ENCODE results near the gene CT45A9.
"Not testable (repeated sequence)": the region's sequence is repeated elsewhere in the genome, so short reads cannot be mapped to it uniquely, and the experiment has no call there.

The CT45A9 gene, protein sequence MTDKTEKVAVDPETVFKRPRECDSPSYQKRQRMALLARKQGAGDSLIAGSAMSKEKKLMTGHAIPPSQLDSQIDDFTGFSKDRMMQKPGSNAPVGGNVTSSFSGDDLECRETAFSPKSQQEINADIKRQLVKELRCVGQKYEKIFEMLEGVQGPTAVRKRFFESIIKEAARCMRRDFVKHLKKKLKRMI

DNA sequence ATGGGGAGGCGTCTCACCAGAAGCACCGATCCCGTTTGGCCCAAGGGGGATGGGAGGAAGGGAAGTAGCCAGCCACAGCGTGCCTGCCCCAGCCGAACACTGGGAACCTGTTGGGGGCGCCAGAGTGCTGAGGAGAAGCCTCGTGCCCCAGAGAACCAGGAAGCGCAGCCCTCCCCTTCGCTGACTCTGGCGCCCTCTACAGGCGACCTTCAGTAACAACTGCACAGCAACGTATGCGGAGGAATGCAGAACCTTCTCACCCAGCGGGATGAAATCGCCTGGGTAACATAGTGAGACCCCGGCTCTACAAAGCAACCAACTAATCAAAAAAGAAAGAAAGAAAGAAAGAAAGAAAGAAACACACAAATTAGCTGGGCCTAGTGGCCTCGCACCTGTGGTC is at the start of gene CT45A9:
TSS of gene CT45A9 (minus strand) at position 101 of the 400 bp plus-strand sequence. CDS start 3,751 bp downstream, outside the sequence.
- FAIRE-seq, result not testable (repeated sequence)

DNA sequence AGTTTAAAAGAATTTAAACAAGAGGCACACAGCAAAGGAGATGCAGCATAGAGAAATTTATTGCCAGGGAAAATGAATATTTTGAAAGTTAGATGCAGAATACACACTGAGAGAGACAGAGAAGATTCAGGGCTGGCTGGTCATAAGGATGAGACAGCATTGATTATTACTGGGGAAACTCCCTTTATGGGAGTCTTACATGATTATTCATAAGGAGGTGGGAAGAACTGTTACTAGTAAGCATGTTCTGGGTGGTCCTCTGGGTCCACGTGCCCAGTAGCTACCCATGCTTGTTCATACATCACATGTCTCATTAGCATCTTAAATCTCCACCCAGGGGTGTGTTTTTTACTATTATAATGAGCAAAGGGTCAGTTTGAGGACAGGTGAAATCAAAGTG is 48.9 kb upstream of the CT45A9 start:
- not testable (repeated sequence) for FAIRE-seq

DNA sequence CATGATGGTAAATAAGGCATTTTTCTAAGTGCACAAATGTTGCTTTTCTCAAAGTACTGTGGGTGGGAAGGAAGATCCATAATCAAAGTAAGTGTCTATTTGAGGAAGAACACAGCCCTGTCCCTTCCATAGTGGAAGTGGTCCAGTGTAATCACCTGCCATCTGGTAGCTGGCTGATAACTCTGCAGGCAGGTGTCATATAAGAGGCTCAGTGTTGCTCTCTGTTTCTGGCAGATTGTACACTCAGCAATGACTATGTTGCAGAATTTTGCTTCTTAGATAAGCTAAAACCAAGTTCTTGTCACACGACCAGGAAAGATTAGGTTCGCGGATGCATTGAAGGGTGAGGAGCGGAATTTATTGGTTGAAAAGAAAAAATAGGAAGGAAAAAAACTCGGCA is 42.8 kb upstream of the CT45A9 start:
- no peak for FAIRE-seq

DNA sequence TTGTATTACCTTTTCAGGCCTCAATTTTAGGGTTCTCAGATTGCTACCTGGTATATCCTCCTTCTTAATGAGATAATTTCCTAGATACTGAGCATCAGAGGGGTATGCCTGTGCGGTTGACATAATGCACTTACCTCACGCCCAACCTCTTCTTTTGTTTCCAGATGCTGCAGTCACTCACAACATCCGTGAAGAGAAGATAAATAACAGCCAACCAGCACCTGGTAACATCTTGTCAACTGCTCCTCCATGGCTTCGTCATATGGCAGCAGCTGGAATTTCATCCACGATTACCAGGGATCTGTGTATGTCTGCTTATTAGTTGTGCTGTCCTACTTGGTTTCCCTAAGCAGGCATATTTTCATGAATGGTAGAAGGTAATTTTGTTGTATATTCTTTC is 38.6 kb upstream of the CT45A9 start:
- FAIRE-seq, result no peak

DNA sequence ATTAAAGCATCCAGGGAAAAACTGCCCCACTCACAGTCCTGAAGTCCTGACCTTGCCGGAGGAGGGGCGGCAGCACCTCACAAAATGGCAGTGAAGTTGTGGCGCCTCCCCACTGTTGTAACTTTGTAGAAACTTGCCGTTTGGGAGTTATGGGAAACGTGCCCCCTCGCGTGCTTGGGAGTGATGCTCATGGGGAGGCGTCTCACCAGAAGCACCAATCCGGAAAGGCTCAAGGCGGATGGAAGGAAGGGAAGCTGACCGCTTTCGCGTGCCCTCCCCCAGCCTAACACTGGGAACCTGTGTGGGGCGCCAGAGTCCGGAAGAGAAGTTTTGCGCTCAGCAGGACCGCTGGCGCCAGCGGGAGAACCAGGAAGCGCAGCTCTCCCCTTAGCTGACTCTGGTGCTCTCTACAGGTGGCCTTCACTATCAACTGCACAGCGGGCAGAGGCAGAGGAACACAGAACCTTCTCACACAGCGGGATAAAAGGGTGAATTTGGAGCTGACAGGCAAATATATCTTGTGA is 21.7 kb upstream of the CT45A9 start, which contains the start of the genes CT45A10 and SAGE1:
TSS of gene CT45A10 (minus strand) at position 151 of the 524 bp plus-strand sequence. CDS start 8,100 bp downstream, outside the sequence.
TSS of gene SAGE1 (plus strand) at position 423 of the 524 bp plus-strand sequence. CDS start 2,527 bp downstream, outside the sequence.
- no peak for FAIRE-seq

DNA sequence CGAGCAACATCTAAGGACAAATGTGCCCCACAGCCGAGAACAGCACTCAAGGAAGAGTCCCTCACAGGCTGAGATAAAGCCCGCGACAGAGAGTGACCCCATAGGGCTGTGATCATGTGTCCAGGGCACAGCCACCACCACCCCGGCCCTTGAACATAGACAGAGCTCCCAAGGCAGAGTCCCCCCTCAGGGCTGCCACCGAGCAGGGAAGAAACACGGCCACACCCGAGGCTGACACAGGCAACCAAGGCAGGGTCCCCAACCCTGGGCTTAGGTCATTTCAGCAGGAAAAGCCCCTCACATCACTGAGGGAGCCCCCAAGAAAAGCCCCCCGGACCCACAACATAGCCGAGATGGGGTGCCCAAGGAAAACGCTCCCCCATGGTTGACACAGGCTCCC is 21.2 kb upstream of the CT45A9 start:
- no peak for FAIRE-seq

DNA sequence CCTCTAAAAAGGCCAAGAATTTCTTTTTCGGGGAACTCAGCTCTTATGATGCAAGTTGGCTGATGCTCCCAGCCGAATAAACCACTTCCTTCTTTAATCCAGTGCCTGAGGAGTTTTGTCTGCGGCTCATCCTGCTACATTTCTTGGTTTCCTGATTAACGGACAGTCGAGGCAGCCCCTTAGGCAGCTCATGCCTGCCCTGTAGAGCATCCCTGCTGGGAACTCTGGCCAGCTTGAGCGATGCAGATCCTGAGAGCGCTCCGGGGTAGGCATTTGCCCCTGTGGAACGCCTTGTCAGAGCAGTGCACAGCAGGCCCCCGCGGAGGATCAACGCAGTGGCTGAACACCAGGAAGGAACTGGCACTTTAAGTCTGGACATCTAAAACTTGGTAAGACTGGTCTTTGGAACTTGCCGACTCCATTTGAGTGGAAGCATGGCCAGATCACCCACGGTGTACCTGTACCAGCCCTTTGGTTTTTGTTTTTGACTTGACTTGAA is 18.5 kb upstream of the CT45A9 start:
- no peak for FAIRE-seq

DNA sequence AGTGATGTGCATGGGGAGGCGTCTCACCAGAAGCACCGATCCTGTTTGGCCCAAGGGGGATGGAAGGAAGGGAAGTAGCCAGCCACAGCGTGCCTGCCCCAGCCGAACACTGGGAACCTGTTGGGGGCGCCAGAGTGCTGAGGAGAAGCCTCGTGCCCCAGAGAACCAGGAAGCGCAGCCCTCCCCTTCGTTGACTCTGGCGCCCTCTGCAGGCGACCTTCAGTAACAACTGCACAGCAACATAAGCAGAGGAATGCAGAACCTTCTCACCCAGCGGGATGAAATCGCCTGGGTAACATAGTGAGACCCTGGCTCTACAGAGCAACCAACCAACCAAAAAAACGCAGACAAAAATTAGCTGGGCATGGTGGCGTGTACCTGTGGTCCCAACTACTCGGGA is 17.4 kb upstream of the CT45A9 start:
- not testable (repeated sequence) for FAIRE-seq

DNA sequence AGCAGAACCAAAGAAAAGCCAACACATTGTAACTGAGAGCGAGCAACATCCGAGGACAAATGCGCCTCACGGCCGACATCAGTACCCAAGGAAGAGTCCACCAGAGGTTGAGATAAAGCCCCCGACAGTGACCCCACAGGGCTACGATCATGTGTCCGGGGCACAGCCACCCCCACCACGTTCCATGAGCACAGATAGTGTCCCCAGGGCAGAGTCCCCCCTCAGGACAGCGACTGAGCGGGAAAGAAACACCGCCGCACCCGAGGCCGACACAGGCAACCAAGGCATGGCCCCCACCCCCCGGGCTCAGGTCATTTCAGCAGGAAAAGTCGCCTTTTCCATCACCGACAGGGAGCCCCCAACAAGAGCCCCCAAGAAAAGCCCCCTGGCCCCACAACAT is 16.6 kb upstream of the CT45A9 start:
- not testable (repeated sequence) for FAIRE-seq

DNA sequence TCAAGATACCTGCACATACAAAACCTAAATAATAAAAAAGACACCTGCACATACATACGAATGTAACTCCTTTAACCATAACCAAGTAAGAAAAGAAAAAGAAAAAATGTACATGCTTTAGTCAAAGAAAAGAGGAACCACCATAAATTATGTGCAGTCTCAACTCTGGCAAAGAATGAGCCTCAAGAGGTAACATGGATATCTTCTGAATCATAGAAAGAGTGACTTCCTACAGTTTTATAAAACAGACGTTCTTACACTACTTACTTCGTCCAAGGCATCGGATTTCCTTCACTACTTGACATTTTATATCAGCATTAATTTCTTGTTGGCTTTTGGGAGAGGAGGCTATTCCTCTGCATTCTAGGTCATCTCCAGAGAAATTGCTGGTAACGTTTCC is 11.1 kb upstream of the CT45A9 start:
- FAIRE-seq, result not testable (repeated sequence)

DNA sequence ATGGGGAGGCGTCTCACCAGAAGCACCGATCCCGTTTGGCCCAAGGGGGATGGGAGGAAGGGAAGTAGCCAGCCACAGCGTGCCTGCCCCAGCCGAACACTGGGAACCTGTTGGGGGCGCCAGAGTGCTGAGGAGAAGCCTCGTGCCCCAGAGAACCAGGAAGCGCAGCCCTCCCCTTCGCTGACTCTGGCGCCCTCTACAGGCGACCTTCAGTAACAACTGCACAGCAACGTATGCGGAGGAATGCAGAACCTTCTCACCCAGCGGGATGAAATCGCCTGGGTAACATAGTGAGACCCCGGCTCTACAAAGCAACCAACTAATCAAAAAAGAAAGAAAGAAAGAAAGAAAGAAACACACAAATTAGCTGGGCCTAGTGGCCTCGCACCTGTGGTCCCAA is 17.2 kb downstream of the CT45A9 start, which contains the start of gene CT45A8:
TSS of gene CT45A8 (minus strand) at position 101 of the 400 bp plus-strand sequence. CDS start 3,755 bp downstream, outside the sequence.
- FAIRE-seq, result not testable (repeated sequence)

DNA sequence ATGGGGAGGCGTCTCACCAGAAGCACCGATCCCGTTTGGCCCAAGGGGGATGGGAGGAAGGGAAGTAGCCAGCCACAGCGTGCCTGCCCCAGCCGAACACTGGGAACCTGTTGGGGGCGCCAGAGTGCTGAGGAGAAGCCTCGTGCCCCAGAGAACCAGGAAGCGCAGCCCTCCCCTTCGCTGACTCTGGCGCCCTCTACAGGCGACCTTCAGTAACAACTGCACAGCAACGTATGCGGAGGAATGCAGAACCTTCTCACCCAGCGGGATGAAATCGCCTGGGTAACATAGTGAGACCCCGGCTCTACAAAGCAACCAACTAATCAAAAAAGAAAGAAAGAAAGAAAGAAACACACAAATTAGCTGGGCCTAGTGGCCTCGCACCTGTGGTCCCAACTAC is 34.4 kb downstream of the CT45A9 start, which contains the start of gene CT45A7:
TSS of gene CT45A7 (minus strand) at position 101 of the 400 bp plus-strand sequence. CDS start 3,747 bp downstream, outside the sequence.
- not testable (repeated sequence) for FAIRE-seq

DNA sequence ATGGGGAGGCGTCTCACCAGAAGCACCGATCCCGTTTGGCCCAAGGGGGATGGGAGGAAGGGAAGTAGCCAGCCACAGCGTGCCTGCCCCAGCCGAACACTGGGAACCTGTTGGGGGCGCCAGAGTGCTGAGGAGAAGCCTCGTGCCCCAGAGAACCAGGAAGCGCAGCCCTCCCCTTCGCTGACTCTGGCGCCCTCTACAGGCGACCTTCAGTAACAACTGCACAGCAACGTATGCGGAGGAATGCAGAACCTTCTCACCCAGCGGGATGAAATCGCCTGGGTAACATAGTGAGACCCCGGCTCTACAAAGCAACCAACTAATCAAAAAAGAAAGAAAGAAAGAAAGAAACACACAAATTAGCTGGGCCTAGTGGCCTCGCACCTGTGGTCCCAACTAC is 51.7 kb downstream of the CT45A9 start, which contains the start of gene CT45A2:
TSS of gene CT45A2 (minus strand) at position 101 of the 400 bp plus-strand sequence. CDS start 3,747 bp downstream, outside the sequence.
- FAIRE-seq, result not testable (repeated sequence)
